SKM-1 treated with dmso at 0.1 percent for 144 hours (cell line): ENCODE results near the gene EPS8L1.

Experiments
- DNase-seq: peaks from one replicate; lab custom pipeline; 2025; ENCODE audit not compliant: unreplicated experiment; lab: John Stamatoyannopoulos, UW

The EPS8L1 gene

GRCh38 chr19:55114566-55115145 lies 39.0 kb downstream of the EPS8L1 start:
- no peak for DNase-seq

DNA sequence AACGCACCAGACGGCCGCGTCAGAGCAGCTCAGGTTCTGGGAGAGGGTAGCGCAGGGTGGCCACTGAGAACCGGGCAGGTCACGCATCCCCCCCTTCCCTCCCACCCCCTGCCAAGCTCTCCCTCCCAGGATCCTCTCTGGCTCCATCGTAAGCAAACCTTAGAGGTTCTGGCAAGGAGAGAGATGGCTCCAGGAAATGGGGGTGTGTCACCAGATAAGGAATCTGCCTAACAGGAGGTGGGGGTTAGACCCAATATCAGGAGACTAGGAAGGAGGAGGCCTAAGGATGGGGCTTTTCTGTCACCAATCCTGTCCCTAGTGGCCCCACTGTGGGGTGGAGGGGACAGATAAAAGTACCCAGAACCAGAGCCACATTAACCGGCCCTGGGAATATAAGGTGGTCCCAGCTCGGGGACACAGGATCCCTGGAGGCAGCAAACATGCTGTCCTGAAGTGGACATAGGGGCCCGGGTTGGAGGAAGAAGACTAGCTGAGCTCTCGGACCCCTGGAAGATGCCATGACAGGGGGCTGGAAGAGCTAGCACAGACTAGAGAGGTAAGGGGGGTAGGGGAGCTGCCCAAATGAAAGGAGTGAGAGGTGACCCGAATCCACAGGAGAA lies 39.9 kb downstream of the EPS8L1 start:
- no peak for DNase-seq

GRCh38 chr19:55116232-55116858 lies 40.7 kb downstream of the EPS8L1 start:
- DNase-seq: peak; percentile 38

GRCh38 chr19:55116859-55117662 lies 41.4 kb downstream of the EPS8L1 start, which contains the start of gene PPP1R12C:
Gene PPP1R12C (minus strand): TSS chr19:55117637. CDS start chr19:55117543, 94 bp downstream.
- DNase-seq: no peak

- DNase-seq: peak; percentile 80
Observed at GRCh38 chr19:55117663-55118391, 42.2 kb downstream of the EPS8L1 start.

DNA sequence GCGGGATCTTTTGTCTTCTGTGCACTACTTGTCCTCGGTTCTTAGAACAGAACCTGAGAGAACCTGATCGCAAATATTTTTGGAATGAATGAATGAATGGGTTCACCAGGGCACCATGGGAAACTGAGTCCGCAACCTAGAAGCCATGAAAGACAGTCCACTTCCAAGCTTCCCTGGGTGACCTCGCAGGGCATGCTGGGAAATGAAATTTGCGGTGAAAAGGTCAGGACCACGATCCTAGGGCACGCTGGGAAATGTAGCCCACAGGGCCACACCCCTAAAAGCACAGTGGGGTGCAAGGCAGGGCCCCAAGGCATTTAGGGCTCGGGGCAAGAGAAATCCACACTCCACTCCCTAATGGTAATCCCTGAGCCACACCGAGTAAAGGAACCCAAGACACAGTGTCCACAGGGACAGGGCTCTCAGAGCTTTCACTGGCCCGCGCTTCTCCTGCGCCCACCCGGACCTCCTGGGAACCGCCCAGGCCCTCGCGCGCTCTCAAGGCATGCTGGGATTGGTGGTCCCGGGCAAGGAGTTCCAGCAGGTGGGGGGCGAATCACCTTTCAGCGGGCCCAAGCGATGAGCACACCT lies 42.8 kb downstream of the EPS8L1 start:
- no peak for DNase-seq

DNA sequence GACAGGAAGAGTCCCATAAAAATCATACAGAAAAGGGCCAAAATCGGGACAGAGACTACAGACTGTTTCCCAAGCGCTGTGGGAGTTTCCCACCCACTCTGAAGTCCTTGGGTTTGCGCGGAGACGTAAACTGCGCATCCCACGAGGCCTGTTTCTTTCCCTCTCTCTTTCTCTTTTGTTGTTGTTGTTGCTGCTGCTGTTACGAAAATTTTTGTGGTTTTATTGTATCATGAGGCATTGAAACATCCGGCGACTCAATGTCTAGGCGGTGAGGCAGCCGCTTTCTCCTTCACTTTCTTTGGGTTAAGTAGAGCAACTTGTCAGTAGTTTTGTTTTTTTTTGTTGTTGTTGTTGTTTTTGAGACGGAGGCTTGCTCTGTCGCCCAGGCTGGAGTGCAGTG lies 43.4 kb downstream of the EPS8L1 start:
- no peak for DNase-seq

DNA sequence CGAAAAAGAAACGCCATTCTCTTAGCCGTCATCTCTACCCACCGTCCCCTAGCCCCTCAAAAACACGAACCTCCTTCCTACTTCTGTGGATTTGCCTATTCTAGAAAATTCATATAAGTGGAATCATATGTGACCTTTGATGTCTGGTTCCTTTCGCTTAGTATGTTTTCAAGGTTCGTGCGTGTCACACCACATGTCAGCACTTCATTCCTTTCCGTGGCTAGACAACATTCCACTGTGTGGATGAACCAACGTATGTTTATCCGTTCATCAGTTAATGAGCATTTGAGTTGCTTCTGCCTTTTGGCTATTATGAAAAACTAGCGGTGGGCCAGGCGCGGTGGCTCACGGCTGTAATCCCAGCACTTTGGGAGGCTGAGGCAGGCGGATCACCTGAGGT lies 55.8 kb downstream of the EPS8L1 start:
- DNase-seq: no peak

DNA sequence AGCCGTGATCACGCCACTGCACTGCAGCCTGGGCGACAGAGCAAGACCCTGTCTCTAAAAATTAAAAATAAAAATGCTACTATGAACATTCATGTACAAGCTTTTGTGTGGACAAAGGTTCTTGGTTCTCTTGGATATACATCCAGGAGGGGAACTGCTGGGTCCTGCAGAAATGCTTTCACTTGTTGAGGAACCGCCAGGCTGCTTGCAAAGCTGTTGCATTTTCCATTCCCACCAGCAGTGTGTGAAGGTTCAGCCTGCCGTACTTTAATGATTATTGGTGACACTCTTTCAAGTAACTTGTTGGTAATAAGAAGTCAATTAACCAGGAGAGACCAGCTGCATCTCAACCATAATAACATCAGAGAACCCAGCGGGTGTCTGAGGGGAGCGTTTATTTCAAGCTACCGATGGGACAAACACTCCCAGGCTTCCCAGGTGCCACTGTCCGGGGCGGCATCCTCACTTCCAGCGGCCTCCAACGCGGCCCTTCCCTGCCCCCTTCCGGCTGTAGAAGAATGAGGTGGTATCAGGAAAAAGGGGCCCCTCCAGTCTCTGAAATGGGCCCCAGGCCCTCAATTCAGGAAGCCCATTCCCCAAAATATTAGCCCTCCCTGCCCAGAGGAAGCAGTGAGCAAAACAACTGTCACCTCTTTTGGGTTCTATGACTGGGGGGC lies 56.9 kb downstream of the EPS8L1 start:
- DNase-seq: no peak

DNA sequence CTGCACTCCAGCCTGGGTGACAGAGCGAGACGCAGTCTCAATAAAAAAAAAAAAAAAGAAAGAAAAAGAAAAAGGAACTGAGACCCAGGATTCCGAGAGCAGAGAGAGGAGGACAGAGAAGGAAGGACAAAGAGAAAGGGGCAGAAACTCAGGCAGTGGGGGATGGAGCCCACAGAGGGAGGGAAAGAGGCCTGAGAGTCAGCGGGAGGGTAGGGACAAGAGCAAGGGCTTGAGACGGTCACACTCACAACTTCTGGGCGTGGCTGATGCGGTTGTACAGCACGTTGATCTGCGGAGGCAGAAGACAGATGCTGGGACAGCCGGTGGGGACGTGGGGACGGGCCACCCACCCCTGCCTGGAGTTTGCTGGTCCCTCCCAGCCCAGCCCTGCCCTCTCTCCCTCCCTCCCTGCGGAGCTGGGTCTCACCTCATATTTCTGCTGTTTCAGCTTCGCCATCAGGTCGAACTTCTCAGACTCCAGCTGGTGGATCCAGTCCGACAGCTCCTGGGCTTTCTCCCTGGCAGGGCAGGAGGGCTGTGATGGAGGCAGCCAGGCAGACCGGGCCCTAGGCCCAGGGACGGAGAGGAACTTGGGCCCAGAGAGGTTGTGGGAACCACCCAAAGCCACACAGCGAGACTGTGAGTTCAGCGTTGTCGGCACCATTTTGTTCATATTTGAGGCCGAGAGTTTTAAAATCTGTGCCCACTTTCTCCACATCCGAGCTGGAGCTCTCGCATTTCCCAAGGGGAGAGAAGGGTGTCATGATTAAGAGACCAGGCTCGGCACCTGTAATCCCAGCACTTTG lies 58.2 kb downstream of the EPS8L1 start:
- DNase-seq: no peak

GRCh38 chr19:55134736-55135135 lies 59.1 kb downstream of the EPS8L1 start:
- DNase-seq: no peak

DNA sequence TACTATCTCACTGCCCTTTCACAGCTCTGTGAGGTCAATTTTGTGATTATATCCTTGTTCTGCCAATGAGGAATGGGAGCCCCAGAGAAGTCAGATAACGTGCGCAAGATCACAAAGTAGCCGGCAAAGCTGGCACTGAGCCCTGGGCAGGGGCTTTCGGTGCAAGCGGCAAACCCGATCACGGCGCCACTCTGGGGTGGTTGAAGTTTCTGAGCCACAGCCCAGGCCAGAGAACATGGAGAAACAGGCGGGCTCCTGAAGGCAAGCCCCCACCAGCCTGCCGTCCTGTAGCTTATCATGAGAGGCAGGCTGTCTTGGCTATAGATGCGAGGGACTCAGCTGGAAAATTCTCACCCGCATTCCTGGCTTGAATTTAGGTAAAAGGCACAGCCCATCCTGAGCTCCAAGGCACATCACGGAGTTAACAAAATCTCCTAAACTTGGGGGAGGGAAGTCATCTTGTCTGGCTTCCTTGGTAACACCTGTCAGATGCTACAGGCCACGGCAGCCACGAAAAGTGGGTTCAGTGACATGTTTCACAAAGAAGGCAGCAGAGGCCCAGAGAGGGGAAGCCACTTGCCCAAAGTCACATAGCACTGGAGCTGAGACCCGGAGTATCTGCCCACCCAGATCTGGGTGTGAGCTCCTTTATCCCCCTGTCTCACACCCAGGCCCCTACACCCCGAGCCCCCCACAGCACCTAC lies 60.9 kb downstream of the EPS8L1 start:
- DNase-seq: no peak
